ENCODE data around the gene STAT5B.

Gene STAT5B

GRCh38 chr17:42315402-42316156, 39.4 kb upstream of the STAT5B start:
- Histone ChIP-seq H2BK120ac (ENCODE audit: insufficient read depth, low read length, poor library complexity) (no peak overlapping the region), H4K91ac (ENCODE audit: low read depth, low read length) (no peak overlapping the region), H3K27me3 (ENCODE audit: insufficient read depth, low read length) (no peaks in the 10 kb centered on the region), H3K36me3 (ENCODE audit: control insufficient read depth in 1 of 2, insufficient read depth in 2 of 2, low read length in 2 of 2) (peaks cover 9 to 16% of the 10 kb centered on the region in 2 experiments), H3K9ac (ENCODE audit: low read length) (no peak overlapping the region), H3K9me3 (ENCODE audit: insufficient read depth, low read depth, low read length) (peaks cover 2% of the 10 kb centered on the region), H3K27ac (ENCODE audit: low read depth, low read length) (no peak overlapping the region), H2AFZ (ENCODE audit: insufficient read depth, low read length, poor library complexity) (no peak overlapping the region), H4K8ac (ENCODE audit: low read depth, low read length) (no peak overlapping the region), H3K79me2 (ENCODE audit: control insufficient read depth, insufficient read depth, low read length, poor library complexity) (no peaks in the 10 kb centered on the region), H3K4me3 (ENCODE audit: low read depth, low read length) (no peak overlapping the region), H3K79me1 (ENCODE audit: low read length) (no peaks in the 10 kb centered on the region), H3K4me1 (ENCODE audit: control insufficient read depth in 1 of 2, insufficient read depth in 2 of 2, low read length in 2 of 2) (peaks cover 11 to 24% of the 10 kb centered on the region in 2 experiments), H2BK5ac (ENCODE audit: low read depth, low read length, poor library complexity) (no peak overlapping the region), H3K23ac (ENCODE audit: low read length) (no peak overlapping the region), H4K12ac (ENCODE audit: low read depth, low read length) (no peak overlapping the region), H2BK12ac (ENCODE audit: low read length) (no peak overlapping the region), H2AK5ac (ENCODE audit: low read length) (no peak overlapping the region), H3K18ac (ENCODE audit: low read length) (no peak overlapping the region), H3K14ac (ENCODE audit: low read length) (no peak overlapping the region), H3K4ac (ENCODE audit: low read depth, low read length) (no peak overlapping the region), H3K4me2 (ENCODE audit: low read length) (no peak overlapping the region)
- DNase-seq: no peak
- WGBS (ENCODE audit: extremely low coverage, insufficient coverage, insufficient read length): no CpG with 5 or more reads among the region's 10 CpGs

GRCh38 chr17:42313773-42314566, 37.8 kb upstream of the STAT5B start:
- Histone ChIP-seq H3K36me3 (ENCODE audit: control insufficient read depth in 1 of 2, insufficient read depth in 2 of 2, low read length in 2 of 2) (peaks cover 9 to 16% of the 10 kb centered on the region in 2 experiments), H3K9ac (ENCODE audit: low read length) (no peak overlapping the region), H3K27me3 (ENCODE audit: insufficient read depth, low read length) (no peaks in the 10 kb centered on the region), H3K79me2 (ENCODE audit: control insufficient read depth, insufficient read depth, low read length, poor library complexity) (no peaks in the 10 kb centered on the region), H3K4me1 (ENCODE audit: control insufficient read depth in 1 of 2, insufficient read depth in 2 of 2, low read length in 2 of 2) (peaks cover 11 to 18% of the 10 kb centered on the region in 2 experiments), H4K91ac (ENCODE audit: low read depth, low read length) (no peak overlapping the region), H3K23ac (ENCODE audit: low read length) (no peak overlapping the region), H4K8ac (ENCODE audit: low read depth, low read length) (no peak overlapping the region), H3K14ac (ENCODE audit: low read length) (no peak overlapping the region), H2BK120ac (ENCODE audit: insufficient read depth, low read length, poor library complexity) (no peak overlapping the region), H3K4me2 (ENCODE audit: low read length) (no peak overlapping the region), H3K9me3 (ENCODE audit: insufficient read depth, low read depth, low read length) (peaks cover 2% of the 10 kb centered on the region), H2AK5ac (ENCODE audit: low read length) (no peak overlapping the region), H2BK12ac (ENCODE audit: low read length) (no peak overlapping the region), H2AFZ (ENCODE audit: insufficient read depth, low read length, poor library complexity) (no peak overlapping the region), H2BK5ac (ENCODE audit: low read depth, low read length, poor library complexity) (no peak overlapping the region), H3K79me1 (ENCODE audit: low read length) (no peaks in the 10 kb centered on the region), H4K12ac (ENCODE audit: low read depth, low read length) (no peak overlapping the region), H3K4me3 (ENCODE audit: low read depth, low read length) (peak overlapping the region; percentile 14), H3K4ac (ENCODE audit: low read depth, low read length) (no peak overlapping the region), H3K27ac (ENCODE audit: low read depth, low read length) (no peak overlapping the region), H3K18ac (ENCODE audit: low read length) (no peak overlapping the region)
- no CpG with 5 or more reads among the region's 14 CpGs for WGBS (ENCODE audit: extremely low coverage, insufficient coverage, insufficient read length)
- peak in 1 of 2 donors; percentile 34 for DNase-seq

- Histone ChIP-seq H3K4me1 (ENCODE audit: control insufficient read depth in 1 of 2, insufficient read depth in 2 of 2, low read length in 2 of 2) (peaks cover 11 to 18% of the 10 kb centered on the region in 2 experiments), H3K27ac (ENCODE audit: low read depth, low read length) (no peak overlapping the region), H4K8ac (ENCODE audit: low read depth, low read length) (no peak overlapping the region), H3K4me2 (ENCODE audit: low read length) (no peak overlapping the region), H2BK12ac (ENCODE audit: low read length) (no peak overlapping the region), H3K18ac (ENCODE audit: low read length) (no peak overlapping the region), H2BK120ac (ENCODE audit: insufficient read depth, low read length, poor library complexity) (no peak overlapping the region), H3K4ac (ENCODE audit: low read depth, low read length) (no peak overlapping the region), H3K14ac (ENCODE audit: low read length) (no peak overlapping the region), H3K9ac (ENCODE audit: low read length) (no peak overlapping the region), H2AK5ac (ENCODE audit: low read length) (no peak overlapping the region), H3K36me3 (ENCODE audit: control insufficient read depth in 1 of 2, insufficient read depth in 2 of 2, low read length in 2 of 2) (peaks cover 7 to 16% of the 10 kb centered on the region in 2 experiments), H4K91ac (ENCODE audit: low read depth, low read length) (no peak overlapping the region), H3K9me3 (ENCODE audit: insufficient read depth, low read depth, low read length) (peaks cover 2% of the 10 kb centered on the region), H3K79me2 (ENCODE audit: control insufficient read depth, insufficient read depth, low read length, poor library complexity) (no peaks in the 10 kb centered on the region), H3K23ac (ENCODE audit: low read length) (no peak overlapping the region), H2BK5ac (ENCODE audit: low read depth, low read length, poor library complexity) (no peak overlapping the region), H4K12ac (ENCODE audit: low read depth, low read length) (no peak overlapping the region), H2AFZ (ENCODE audit: insufficient read depth, low read length, poor library complexity) (no peak overlapping the region), H3K79me1 (ENCODE audit: low read length) (no peaks in the 10 kb centered on the region), H3K4me3 (ENCODE audit: low read depth, low read length) (no peak overlapping the region), H3K27me3 (ENCODE audit: insufficient read depth, low read length) (no peaks in the 10 kb centered on the region)
- no peak for DNase-seq
- WGBS (ENCODE audit: extremely low coverage, insufficient coverage, insufficient read length): no CpG with 5 or more reads among the region's 4 CpGs
These were observed 37.2 kb upstream of the STAT5B start for GRCh38 chr17:42313389-42313772.

GRCh38 chr17:42312285-42313130, 36.3 kb upstream of the STAT5B start:
- H3K9ac ChIP-seq (ENCODE audit: low read length): no peak overlapping the region
- H3K4me3 ChIP-seq (ENCODE audit: low read depth, low read length): no peak overlapping the region
- no peak overlapping the region for H2AK5ac ChIP-seq (ENCODE audit: low read length)
- H4K8ac ChIP-seq (ENCODE audit: low read depth, low read length): no peak overlapping the region
- no CpG with 5 or more reads among the region's 54 CpGs for WGBS (ENCODE audit: extremely low coverage, insufficient coverage, insufficient read length)
- DNase-seq: peak; percentile 84 to 87
- no peak overlapping the region for H3K14ac ChIP-seq (ENCODE audit: low read length)
- no peaks in the 10 kb centered on the region for H3K79me1 ChIP-seq (ENCODE audit: low read length)
- H3K18ac ChIP-seq (ENCODE audit: low read length): no peak overlapping the region
- no peak overlapping the region for H2BK12ac ChIP-seq (ENCODE audit: low read length)
- no peaks in the 10 kb centered on the region for H3K79me2 ChIP-seq (ENCODE audit: control insufficient read depth, insufficient read depth, low read length, poor library complexity)
- no peak overlapping the region for H2AFZ ChIP-seq (ENCODE audit: insufficient read depth, low read length, poor library complexity)
- no peak overlapping the region for H2BK5ac ChIP-seq (ENCODE audit: low read depth, low read length, poor library complexity)
- H2BK120ac ChIP-seq (ENCODE audit: insufficient read depth, low read length, poor library complexity): no peak overlapping the region
- H3K4me2 ChIP-seq (ENCODE audit: low read length): peak overlapping the region; percentile 48
- no peak overlapping the region for H3K27ac ChIP-seq (ENCODE audit: low read depth, low read length)
- H4K91ac ChIP-seq (ENCODE audit: low read depth, low read length): no peak overlapping the region
- H3K9me3 ChIP-seq (ENCODE audit: insufficient read depth, low read depth, low read length): peaks cover 2% of the 10 kb centered on the region
- H3K4ac ChIP-seq (ENCODE audit: low read depth, low read length): no peak overlapping the region
- H3K4me1 ChIP-seq (ENCODE audit: control insufficient read depth in 1 of 2, insufficient read depth in 2 of 2, low read length in 2 of 2): peaks cover 11 to 18% of the 10 kb centered on the region in 2 experiments
- peaks cover 7 to 16% of the 10 kb centered on the region in 2 experiments for H3K36me3 ChIP-seq (ENCODE audit: control insufficient read depth in 1 of 2, insufficient read depth in 2 of 2, low read length in 2 of 2)
- H4K12ac ChIP-seq (ENCODE audit: low read depth, low read length): no peak overlapping the region
- no peaks in the 10 kb centered on the region for H3K27me3 ChIP-seq (ENCODE audit: insufficient read depth, low read length)
- H3K23ac ChIP-seq (ENCODE audit: low read length): no peak overlapping the region
